Lower leg skin (tissue), 4 donors: ENCODE data around the gene DNMT3L. TPM values are rescaled to one million over a fixed set of nuclear protein-coding genes. Genes with fewer than 3 reads are reported as not detected.

Source experiments
- DNase-seq, 2 donors: peaks; one replicate each; pipeline ENCODE4 v3.0.0-alpha.2; 2019; ENCODE audit warnings: low spot score in 2 of 2
- H3K4me3 ChIP-seq: fragments of 200-600 bp; sonication (generic); 2 replicates; pipeline ENCODE4 v1.5.1; 2017; ENCODE audit warnings: mild to moderate bottlenecking, low read depth; ENCODE audit not compliant: poor library complexity, severe bottlenecking
- CTCF ChIP-seq, 3 donors: fragments of 450-650 bp; IDR thresholded peaks; one replicate each; pipeline ENCODE4 v1.5.1; 2016; ENCODE audit warnings: antibody characterized with exemption in 3 of 3, mild to moderate bottlenecking in 3 of 3, moderate library complexity in 2 of 3
- POLR2A ChIP-seq, 2 donors: fragments of 450-650 bp; IDR thresholded peaks; one replicate each; pipeline ENCODE4 v1.6.1; 2016 to 2017; ENCODE audit warnings: antibody characterized with exemption in 2 of 2, mild to moderate bottlenecking in 1 of 2, moderate library complexity in 1 of 2
- WGBS, 2 donors: methylation state at CpG; one replicate each; pipeline ENCODE4 v1.1.5; 2018; 5-methylcytosine and 5-hydroxymethylcytosine counted together
- intact Hi-C: fragments of 100-400 bp; cut with DNase I; formaldehyde crosslinking; loops from one replicate; pipeline ENCODE4 v1.15.0; 2023; ENCODE audit warnings: low total_unique reads
- total RNA-seq, 4 donors: library from RNA; depleted of rRNA; stranded (reverse); fragments of >200 nt; gene quantifications; one replicate each; pipeline ENCODE4 v1.1.0, GENCODE V29; 2016

DNMT3L gene
- total RNA-seq, 4 donors from 2014 or later: not detected

GRCh38 chr21:44296103-44296519 lies 34.4 kb upstream of the DNMT3L start:
- WGBS, 2 donors: 82 to 88% methylated on average over 9 of the region's 12 CpGs
- intact Hi-C loops: no loop called here
- no peak overlapping the region for H3K4me3 ChIP-seq
- TF ChIP-seq CTCF (IDR thresholded peaks at IDR 0.05) (no peak), POLR2A (IDR thresholded peaks at IDR 0.05) (no peak)
- no peak for DNase-seq

- H3K4me3 ChIP-seq: no peak overlapping the region
- 76 to 85% methylated on average over 10 of the region's 10 CpGs for WGBS, 2 donors
- no peak for DNase-seq
- no peak for TF ChIP-seq POLR2A (IDR thresholded peaks at IDR 0.05)
- no peak for TF ChIP-seq CTCF (IDR thresholded peaks at IDR 0.05)
- intact Hi-C loops: no loop called here
Measured at GRCh38 chr21:44295646-44296045, 33.9 kb upstream of the DNMT3L start.

GRCh38 chr21:44295163-44295573 lies 33.5 kb upstream of the DNMT3L start:
- 47 to 52% methylated on average over 14 of the region's 14 CpGs for WGBS, 2 donors
- TF ChIP-seq POLR2A (IDR thresholded peaks at IDR 0.05): no peak
- no peak for TF ChIP-seq CTCF (IDR thresholded peaks at IDR 0.05)
- H3K4me3 ChIP-seq: no peak overlapping the region
- intact Hi-C loops: no loop called here
- DNase-seq: no peak

- intact Hi-C loops: no loop called here
- H3K4me3 ChIP-seq: no peak overlapping the region
- TF ChIP-seq CTCF (IDR thresholded peaks at IDR 0.05) (no peak), POLR2A (IDR thresholded peaks at IDR 0.05) (no peak)
- DNase-seq: no peak
- WGBS, 2 donors: 35 to 36% methylated on average over 16 to 23 of the region's 26 CpGs
Measured at GRCh38 chr21:44294391-44295162, 32.9 kb upstream of the DNMT3L start.

- no peak overlapping the region for H3K4me3 ChIP-seq
- 83 to 87% methylated on average over 24 to 33 of the region's 33 CpGs for WGBS, 2 donors
- TF ChIP-seq CTCF (IDR thresholded peaks at IDR 0.05) (no peak), POLR2A (IDR thresholded peaks at IDR 0.05) (no peak)
- intact Hi-C loops: no loop called here
- no peak for DNase-seq
Measured at GRCh38 chr21:44293551-44294231, 32.0 kb upstream of the DNMT3L start.
